GM12878 (cell line): ENCODE measurements around the gene MRPL42. TPM values are rescaled to one million over a fixed set of nuclear protein-coding genes. Genes with fewer than 3 reads are reported as not detected.

Experiments used
- ATAC-seq: fragments of 200-7000 bp; cut with Tn5 transposase; 3 replicates; pipeline ENCODE4 v1.9.1; 2020; ENCODE audit warnings: mild to moderate bottlenecking, moderate library complexity
- BruUV-seq: library from RNA; stranded (reverse); fragments of 400-500 nt; replicated peaks from 2 replicates; lab custom pipeline; 2021; lab: Mats Ljungman, UMichigan
- CTCF ChIA-PET: fragments of 300-600 bp; sonication (Branson Sonifier 250); formaldehyde crosslinking; extraction: SDS; loops from one replicate; lab custom pipeline; 2021; ENCODE audit warnings: inconsistent platforms; lab: Yijun Ruan, JAX
- POLR2A ChIA-PET: fragments of 350-600 bp; formaldehyde crosslinking; extraction: SDS; loops from one replicate; lab custom pipeline; 2021; ENCODE audit warnings: inconsistent platforms; lab: Charles Lee
- RAD21 ChIA-PET: fragments of 300-600 bp; sonication (Branson Sonifier 250); formaldehyde crosslinking; loops from one replicate; lab custom pipeline; 2023; ENCODE audit warnings: antibody characterized with exemption; ENCODE audit not compliant: unreplicated experiment; lab: Charles Lee
- SMC1A ChIA-PET: fragments of 300-600 bp; sonication (Branson Sonifier 250); formaldehyde crosslinking; loops from one replicate; lab custom pipeline; 2023; ENCODE audit not compliant: unreplicated experiment, uncharacterized antibody; lab: Charles Lee
- DNase-seq: peaks from one replicate; pipeline ENCODE4 v3.0.0-alpha.2; 2011; ENCODE audit warnings: low read depth, low spot score
- FAIRE-seq: peaks from 3 replicates; lab custom pipeline; 2011; peaks lifted over from hg19 to GRCh38; lab: Jason Lieb, UNC
- H2AFZ ChIP-seq: 2 replicates; pipeline ENCODE4 v1.6.0; 2011; ENCODE audit warnings: low read depth, low read length, control low read depth; ENCODE audit not compliant: control insufficient read depth
- H3K27ac ChIP-seq: 2 replicates; pipeline ENCODE4 v1.5.1; 2011; ENCODE audit warnings: control low read depth; ENCODE audit not compliant: control insufficient read depth, insufficient read depth
- H3K27me3 ChIP-seq, 2 experiments: replicated peaks in 1 of 2; 2 replicates each; pipeline versions ENCODE4 v1.6.0 to v1.6.1; 2011; ENCODE audit warnings: low read length in 1 of 2; ENCODE audit not compliant: control insufficient read depth in 2 of 2, insufficient read depth in 2 of 2
- H3K36me3 ChIP-seq, 2 experiments: 2 replicates each; pipeline ENCODE4 v1.5.1; 2011; ENCODE audit warnings: low read length in 1 of 2; ENCODE audit not compliant: control insufficient read depth in 2 of 2, insufficient read depth in 2 of 2
- H3K4me1 ChIP-seq: 2 replicates; pipeline ENCODE4 v1.6.1; 2011; ENCODE audit warnings: mild to moderate bottlenecking, low read length, moderate library complexity, mixed read lengths; ENCODE audit not compliant: control insufficient read depth, insufficient read depth
- H3K4me2 ChIP-seq: 2 replicates; pipeline ENCODE4 v1.6.0; 2011; ENCODE audit warnings: control low read depth; ENCODE audit not compliant: control insufficient read depth, insufficient read depth
- H3K4me3 ChIP-seq: fragments of 200-600 bp; sonication (generic); 2 replicates; pipeline ENCODE4 v1.5.1; 2016
- H3K79me2 ChIP-seq: 2 replicates; pipeline ENCODE4 v1.6.0; 2011; ENCODE audit warnings: low read length; ENCODE audit not compliant: control insufficient read depth, insufficient read depth
- H3K9ac ChIP-seq: 2 replicates; pipeline ENCODE4 v1.8.0; 2011; ENCODE audit warnings: low read length, control low read depth, mixed read lengths; ENCODE audit not compliant: control insufficient read depth, insufficient read depth
- H3K9me3 ChIP-seq: replicated peaks from 3 replicates; pipeline ENCODE4 v1.5.1; 2011; ENCODE audit warnings: mild to moderate bottlenecking, low read length; ENCODE audit not compliant: control insufficient read depth, insufficient read depth
- H4K20me1 ChIP-seq: 2 replicates; pipeline ENCODE4 v1.6.0; 2011; ENCODE audit not compliant: control insufficient read depth, insufficient read depth
- EGR1 ChIP-seq, 2 experiments: IDR thresholded peaks; 1 replicate in 1 of 2; 2 replicates in 1 of 2; pipeline ENCODE4 v1.6.1; 2011 to 2012; ENCODE audit warnings: low read depth in 2 of 2, low read length in 2 of 2, borderline replicate concordance in 1 of 2, mild to moderate bottlenecking in 1 of 2, moderate library complexity in 1 of 2
- MTA3 ChIP-seq: IDR thresholded peaks from 2 replicates; pipeline ENCODE4 v1.6.1; 2012; ENCODE audit warnings: low read length, inconsistent platforms, borderline replicate concordance
- POLR2AphosphoS5 ChIP-seq: IDR thresholded peaks from 2 replicates; pipeline ENCODE4 v1.6.1; 2011; ENCODE audit warnings: mild to moderate bottlenecking, low read length, inconsistent platforms
- RFX5 ChIP-seq: IDR thresholded peaks from 2 replicates; pipeline ENCODE4 v1.6.1; 2011; ENCODE audit warnings: low read depth, low read length, improper control_type of control experiment
- SMC3 ChIP-seq: IDR thresholded peaks from 2 replicates; pipeline ENCODE4 v1.6.1; 2011; ENCODE audit warnings: low read length, improper control_type of control experiment, borderline replicate concordance
- STAT3 ChIP-seq: IDR thresholded peaks from 2 replicates; pipeline ENCODE4 v1.6.1; 2011; ENCODE audit warnings: low read depth, low read length, improper control_type of control experiment
- TAF1 ChIP-seq: IDR thresholded peaks from 2 replicates; pipeline ENCODE4 v1.6.1; 2011; ENCODE audit warnings: mild to moderate bottlenecking, low read depth, low read length, borderline replicate concordance
- TARDBP ChIP-seq: IDR thresholded peaks from 2 replicates; pipeline ENCODE4 v1.6.1; 2016; ENCODE audit warnings: borderline replicate concordance
- ZBED1 ChIP-seq: IDR thresholded peaks from 2 replicates; pipeline ENCODE4 v1.6.1; 2016; ENCODE audit warnings: borderline replicate concordance
- ZNF274 ChIP-seq: IDR thresholded peaks from one replicate; pipeline ENCODE4 v1.8.0; 2011; ENCODE audit not compliant: insufficient read length, insufficient read depth
- ZNF384 ChIP-seq: IDR thresholded peaks from 2 replicates; pipeline ENCODE4 v1.6.1; 2012; ENCODE audit warnings: low read depth, mild to moderate bottlenecking, low read length, improper control_type of control experiment, borderline replicate concordance
- WGBS: methylation state at CpG from one replicate; pipeline ENCODE4 v1.1.6; 2016; ENCODE audit warnings: low lambda C conversion rate; ENCODE audit not compliant: insufficient replicate concordance, insufficient coverage; ENCODE audit errors: missing lambda C conversion rate; 5-methylcytosine and 5-hydroxymethylcytosine counted together
- in situ Hi-C: fragments of 300-500 bp; cut with MboI; formaldehyde crosslinking; loops from 9 replicates; pipeline ENCODE4 v1.14.3; 2018; ENCODE audit warnings: mixed read lengths
- intact Hi-C: fragments of 100-400 bp; cut with micrococcal nuclease; formaldehyde crosslinking; loops from one replicate; pipeline ENCODE4 v1.14.2; 2022; ENCODE audit not compliant: unreplicated experiment
- polyA plus RNA-seq, 11 experiments: library from polyadenylated mRNA; depleted of rRNA in 4 of 11; unstranded in 6 of 11; stranded (reverse) in 5 of 11; fragments of >200 nt; fragmentation: Nextera tagmentation in 4 of 11; fragmentation: Illumina TruSeq in 1 of 11; extraction: Ambion mirVana in 4 of 11; extraction: Trizol in 1 of 11; gene quantifications; 1 replicate in 1 of 11; 2 replicates in 10 of 11; pipeline versions ENCODE4 v1.2.1 to v1.2.3, GENCODE V29; 2011 to 2016; ENCODE audit warnings: inconsistent platforms in 2 of 11, missing spikeins in 2 of 11, low read depth in 1 of 11
- total RNA-seq, 4 experiments: library from RNA; depleted of rRNA in 3 of 4; stranded (reverse); fragments of >200 nt in 3 of 4; fragmentation: Illumina TruSeq in 1 of 4; extraction: Trizol in 1 of 4; gene quantifications; 2 replicates each; pipeline versions ENCODE4 v1.2.1 to v1.2.3, GENCODE V29; 2013 to 2021
- TF ChIP-seq, protein P1 (sequence below): IDR thresholded peaks from 2 replicates; pipeline ENCODE4 v1.6.1; 2011; ENCODE audit warnings: low read depth, mild to moderate bottlenecking, low read length, moderate library complexity, borderline replicate concordance; ENCODE audit errors: extremely low read depth
- TF ChIP-seq, protein P2 (sequence below): fragments of 150-350 bp; IDR thresholded peaks from 2 replicates; pipeline ENCODE4 v1.6.1; 2016; ENCODE audit warnings: low read depth, low read length
- TF ChIP-seq, protein P3 (sequence below): fragments of 450-650 bp; IDR thresholded peaks from 2 replicates; pipeline ENCODE4 v1.6.1; 2016; ENCODE audit warnings: mild to moderate bottlenecking

MRPL42 gene
- total and polyA plus RNA-seq, 10 of the 15 experiments (the other 5 are each of a cell fraction or from before 2014, with no cell fraction given): 65.1 to 427 (median 126) TPM

DNA sequence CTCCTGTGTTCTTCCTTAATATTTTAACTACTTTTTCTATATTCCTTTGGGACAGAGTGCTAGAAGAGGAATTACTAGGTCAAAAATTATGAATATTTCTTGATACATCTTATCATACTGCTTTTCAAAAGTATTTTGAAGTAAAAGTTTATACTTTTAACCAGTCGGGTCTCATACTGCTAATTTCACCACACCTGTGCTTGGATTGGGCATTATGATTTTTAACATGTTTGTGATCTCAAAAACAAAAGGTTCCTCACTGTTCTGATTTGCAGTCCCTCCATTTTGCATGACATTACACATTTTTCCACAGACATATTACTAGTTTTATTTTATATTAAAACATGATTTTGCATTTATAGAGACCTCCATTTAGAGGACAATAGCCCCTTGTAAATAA, 32.9 kb downstream of the MRPL42 start:
- Histone ChIP-seq H3K27me3 (no peaks in the 10 kb centered on the region), H3K4me2 (no peak overlapping the region), H3K9ac (no peak overlapping the region), H4K20me1 (no peaks in the 10 kb centered on the region), H3K4me1 (no peaks in the 10 kb centered on the region), H3K79me2 (no peaks in the 10 kb centered on the region), H3K9me3 (no peaks in the 10 kb centered on the region), H2AFZ (no peak overlapping the region), H3K36me3 (peaks cover 0 to 11% of the 10 kb centered on the region in 2 experiments; a peak in 2 of 4 replicates), H3K27ac (no peak overlapping the region), H3K4me3 (no peak overlapping the region)
- ChIA-PET SMC1A (interaction anchor here (0.9 kb wide), 1 partner anchor 62 kb away, joined by 3 read pairs; no protein-coding TSS in a partner anchor), POLR2A (no interaction called here), CTCF (interaction anchor here (1.0 kb wide), 1 partner anchor 602 kb away, joined by 4 read pairs; no protein-coding TSS in a partner anchor), RAD21 (interaction anchor here (0.7 kb wide), 1 partner anchor 601 kb away, joined by 3 read pairs; no protein-coding TSS in a partner anchor)
- FAIRE-seq: no peak
- intact Hi-C loops: no loop called here
- no TSS peak for BruUV-seq
- no peak for DNase-seq
- in situ Hi-C loops: loop anchor here (5.0 kb wide), 1 partner anchor 602 kb away; no protein-coding TSS in a partner anchor
- TF ChIP-seq, protein P1, sequence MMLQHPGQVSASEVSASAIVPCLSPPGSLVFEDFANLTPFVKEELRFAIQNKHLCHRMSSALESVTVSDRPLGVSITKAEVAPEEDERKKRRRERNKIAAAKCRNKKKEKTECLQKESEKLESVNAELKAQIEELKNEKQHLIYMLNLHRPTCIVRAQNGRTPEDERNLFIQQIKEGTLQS: no peak
- TF ChIP-seq MTA3 (no peak), POLR2AphosphoS5 (no peak), ZNF384 (no peak), RFX5 (no peak), TAF1 (no peak), SMC3 (no peak)
- WGBS: 100% methylated on average over 1 of the region's 1 CpG
- ATAC-seq: no peak

DNA sequence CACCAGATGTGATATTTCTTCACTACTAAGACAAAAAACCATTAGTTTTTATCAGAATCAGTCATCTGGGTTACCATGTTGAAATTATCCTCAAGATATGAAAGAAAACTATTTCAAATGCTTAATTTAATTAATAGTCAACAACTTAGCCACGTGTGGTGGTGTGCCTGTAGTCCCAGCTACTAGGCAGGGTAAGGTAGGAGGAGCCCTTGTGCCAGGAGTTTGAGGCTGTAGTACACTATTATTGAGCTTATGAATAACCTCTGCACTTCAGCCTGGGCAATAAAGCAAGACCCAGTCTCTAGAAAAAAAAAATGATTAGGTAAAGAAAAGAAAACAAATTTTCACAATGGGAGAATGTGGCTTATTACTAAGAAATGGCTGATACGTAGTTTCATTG, 33.4 kb downstream of the MRPL42 start:
- ATAC-seq (no peak), DNase-seq (no peak), FAIRE-seq (no peak)
- no peak overlapping the region for H3K4me3 ChIP-seq
- no peak overlapping the region for H3K9ac ChIP-seq
- H3K4me1 ChIP-seq: no peaks in the 10 kb centered on the region
- H2AFZ ChIP-seq: no peak overlapping the region
- H3K4me2 ChIP-seq: no peak overlapping the region
- no peaks in the 10 kb centered on the region for H3K9me3 ChIP-seq
- intact Hi-C loops: no loop called here
- no peaks in the 10 kb centered on the region for H3K79me2 ChIP-seq
- no peaks in the 10 kb centered on the region for H3K27me3 ChIP-seq
- no peaks in the 10 kb centered on the region for H4K20me1 ChIP-seq
- SMC1A ChIA-PET: interaction anchor here (0.9 kb wide), 1 partner anchor 63 kb away, joined by 3 read pairs; no protein-coding TSS in a partner anchor
- RAD21 ChIA-PET: interaction anchor here (0.7 kb wide), 1 partner anchor 600 kb away, joined by 3 read pairs; no protein-coding TSS in a partner anchor
- 100% methylated on average over 2 of the region's 2 CpGs for WGBS
- in situ Hi-C loops: loop anchor here (5.0 kb wide), 1 partner anchor 602 kb away; no protein-coding TSS in a partner anchor
- H3K27ac ChIP-seq: no peak overlapping the region
- POLR2A ChIA-PET: no interaction called here
- peaks cover 0 to 7% of the 10 kb centered on the region in 2 experiments; a peak in 1 of 4 replicates for H3K36me3 ChIP-seq
- CTCF ChIA-PET: no interaction called here
- no TSS peak for BruUV-seq
- TF ChIP-seq, protein P2, sequence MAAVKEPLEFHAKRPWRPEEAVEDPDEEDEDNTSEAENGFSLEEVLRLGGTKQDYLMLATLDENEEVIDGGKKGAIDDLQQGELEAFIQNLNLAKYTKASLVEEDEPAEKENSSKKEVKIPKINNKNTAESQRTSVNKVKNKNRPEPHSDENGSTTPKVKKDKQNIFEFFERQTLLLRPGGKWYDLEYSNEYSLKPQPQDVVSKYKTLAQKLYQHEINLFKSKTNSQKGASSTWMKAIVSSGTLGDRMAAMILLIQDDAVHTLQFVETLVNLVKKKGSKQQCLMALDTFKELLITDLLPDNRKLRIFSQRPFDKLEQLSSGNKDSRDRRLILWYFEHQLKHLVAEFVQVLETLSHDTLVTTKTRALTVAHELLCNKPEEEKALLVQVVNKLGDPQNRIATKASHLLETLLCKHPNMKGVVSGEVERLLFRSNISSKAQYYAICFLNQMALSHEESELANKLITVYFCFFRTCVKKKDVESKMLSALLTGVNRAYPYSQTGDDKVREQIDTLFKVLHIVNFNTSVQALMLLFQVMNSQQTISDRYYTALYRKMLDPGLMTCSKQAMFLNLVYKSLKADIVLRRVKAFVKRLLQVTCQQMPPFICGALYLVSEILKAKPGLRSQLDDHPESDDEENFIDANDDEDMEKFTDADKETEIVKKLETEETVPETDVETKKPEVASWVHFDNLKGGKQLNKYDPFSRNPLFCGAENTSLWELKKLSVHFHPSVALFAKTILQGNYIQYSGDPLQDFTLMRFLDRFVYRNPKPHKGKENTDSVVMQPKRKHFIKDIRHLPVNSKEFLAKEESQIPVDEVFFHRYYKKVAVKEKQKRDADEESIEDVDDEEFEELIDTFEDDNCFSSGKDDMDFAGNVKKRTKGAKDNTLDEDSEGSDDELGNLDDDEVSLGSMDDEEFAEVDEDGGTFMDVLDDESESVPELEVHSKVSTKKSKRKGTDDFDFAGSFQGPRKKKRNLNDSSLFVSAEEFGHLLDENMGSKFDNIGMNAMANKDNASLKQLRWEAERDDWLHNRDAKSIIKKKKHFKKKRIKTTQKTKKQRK: no peak
- TF ChIP-seq ZBED1 (no peak), TARDBP (no peak), STAT3 (no peak), ZNF274 (no peak), EGR1 (IDR thresholded peaks at IDR 0.05; ENCODE audit: borderline replicate concordance in 1 of 2, low read depth in 2 of 2, low read length in 2 of 2) (no peak)
- TF ChIP-seq, protein P3, sequence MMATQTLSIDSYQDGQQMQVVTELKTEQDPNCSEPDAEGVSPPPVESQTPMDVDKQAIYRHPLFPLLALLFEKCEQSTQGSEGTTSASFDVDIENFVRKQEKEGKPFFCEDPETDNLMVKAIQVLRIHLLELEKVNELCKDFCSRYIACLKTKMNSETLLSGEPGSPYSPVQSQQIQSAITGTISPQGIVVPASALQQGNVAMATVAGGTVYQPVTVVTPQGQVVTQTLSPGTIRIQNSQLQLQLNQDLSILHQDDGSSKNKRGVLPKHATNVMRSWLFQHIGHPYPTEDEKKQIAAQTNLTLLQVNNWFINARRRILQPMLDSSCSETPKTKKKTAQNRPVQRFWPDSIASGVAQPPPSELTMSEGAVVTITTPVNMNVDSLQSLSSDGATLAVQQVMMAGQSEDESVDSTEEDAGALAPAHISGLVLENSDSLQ: no peak
